ENCODE data around the gene CDNF. TPM values are rescaled to one million over a fixed set of nuclear protein-coding genes. Genes with fewer than 3 reads are reported as not detected.
"Not testable (repeated sequence)": the region's sequence is repeated elsewhere in the genome, so short reads cannot be mapped to it uniquely, and the experiment has no call there.

The CDNF gene
- total RNA-seq, 1 experiment from 2014 or later = 0.34 TPM

DNA sequence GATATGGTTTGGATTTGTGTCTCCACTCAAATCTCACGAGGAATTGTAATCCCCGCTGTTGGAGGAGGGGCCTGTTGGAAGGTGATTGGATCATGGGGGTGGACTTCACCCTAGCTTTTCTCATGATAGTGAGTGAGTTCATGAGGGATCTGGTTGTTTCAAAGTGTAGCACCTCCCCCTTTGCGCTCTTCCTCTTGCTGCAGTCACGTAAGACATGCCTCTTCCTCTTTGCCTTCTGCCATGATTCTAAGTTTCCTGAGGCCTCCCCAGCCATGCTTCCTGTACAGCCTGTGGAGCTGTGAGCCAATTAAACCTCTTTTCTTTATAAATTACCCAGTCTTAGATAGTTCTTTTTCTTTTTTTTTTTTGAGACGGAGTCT, 17.1 kb downstream of the CDNF start:
- H3K27me3 ChIP-seq (replicated peaks; ENCODE audit: insufficient read depth, low read depth, low read length, poor library complexity) = no peaks in the 10 kb centered on the region
- no peak for DNase-seq (ENCODE audit: low spot score)
- no peak overlapping the region for H3K4me3 ChIP-seq (ENCODE audit: low read depth, low read length, poor library complexity, severe bottlenecking)
- intact Hi-C loops (cut with micrococcal nuclease; ENCODE audit: unreplicated experiment) = no loop called here
- TF ChIP-seq, protein P1, sequence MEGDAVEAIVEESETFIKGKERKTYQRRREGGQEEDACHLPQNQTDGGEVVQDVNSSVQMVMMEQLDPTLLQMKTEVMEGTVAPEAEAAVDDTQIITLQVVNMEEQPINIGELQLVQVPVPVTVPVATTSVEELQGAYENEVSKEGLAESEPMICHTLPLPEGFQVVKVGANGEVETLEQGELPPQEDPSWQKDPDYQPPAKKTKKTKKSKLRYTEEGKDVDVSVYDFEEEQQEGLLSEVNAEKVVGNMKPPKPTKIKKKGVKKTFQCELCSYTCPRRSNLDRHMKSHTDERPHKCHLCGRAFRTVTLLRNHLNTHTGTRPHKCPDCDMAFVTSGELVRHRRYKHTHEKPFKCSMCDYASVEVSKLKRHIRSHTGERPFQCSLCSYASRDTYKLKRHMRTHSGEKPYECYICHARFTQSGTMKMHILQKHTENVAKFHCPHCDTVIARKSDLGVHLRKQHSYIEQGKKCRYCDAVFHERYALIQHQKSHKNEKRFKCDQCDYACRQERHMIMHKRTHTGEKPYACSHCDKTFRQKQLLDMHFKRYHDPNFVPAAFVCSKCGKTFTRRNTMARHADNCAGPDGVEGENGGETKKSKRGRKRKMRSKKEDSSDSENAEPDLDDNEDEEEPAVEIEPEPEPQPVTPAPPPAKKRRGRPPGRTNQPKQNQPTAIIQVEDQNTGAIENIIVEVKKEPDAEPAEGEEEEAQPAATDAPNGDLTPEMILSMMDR (conservative IDR thresholded peaks at IDR 0.05; ENCODE audit: low read depth, low read length) = no peak
- no peak for TF ChIP-seq EZH2 (IDR thresholded peaks at IDR 0.05; ENCODE audit: borderline replicate concordance, low read depth, low read length, poor library complexity, severe bottlenecking)
- H3K36me3 ChIP-seq (ENCODE audit: insufficient read depth, low read length, poor library complexity, severe bottlenecking) = no peaks in the 10 kb centered on the region
- CTCF ChIA-PET = no interaction called here
- no peaks in the 10 kb centered on the region for H3K4me1 ChIP-seq (ENCODE audit: insufficient read depth, low read length, poor library complexity, severe bottlenecking)
- BruUV-seq (replicated peaks) = no TSS peak
- no peaks in the 10 kb centered on the region for H3K9me3 ChIP-seq (ENCODE audit: low read depth, low read length, poor library complexity, severe bottlenecking)
- H3K27ac ChIP-seq (ENCODE audit: low read depth, low read length, poor library complexity, severe bottlenecking) = no peak overlapping the region
- POLR2A ChIA-PET (ENCODE audit: low non-redundant PET) = no interaction called here

DNA sequence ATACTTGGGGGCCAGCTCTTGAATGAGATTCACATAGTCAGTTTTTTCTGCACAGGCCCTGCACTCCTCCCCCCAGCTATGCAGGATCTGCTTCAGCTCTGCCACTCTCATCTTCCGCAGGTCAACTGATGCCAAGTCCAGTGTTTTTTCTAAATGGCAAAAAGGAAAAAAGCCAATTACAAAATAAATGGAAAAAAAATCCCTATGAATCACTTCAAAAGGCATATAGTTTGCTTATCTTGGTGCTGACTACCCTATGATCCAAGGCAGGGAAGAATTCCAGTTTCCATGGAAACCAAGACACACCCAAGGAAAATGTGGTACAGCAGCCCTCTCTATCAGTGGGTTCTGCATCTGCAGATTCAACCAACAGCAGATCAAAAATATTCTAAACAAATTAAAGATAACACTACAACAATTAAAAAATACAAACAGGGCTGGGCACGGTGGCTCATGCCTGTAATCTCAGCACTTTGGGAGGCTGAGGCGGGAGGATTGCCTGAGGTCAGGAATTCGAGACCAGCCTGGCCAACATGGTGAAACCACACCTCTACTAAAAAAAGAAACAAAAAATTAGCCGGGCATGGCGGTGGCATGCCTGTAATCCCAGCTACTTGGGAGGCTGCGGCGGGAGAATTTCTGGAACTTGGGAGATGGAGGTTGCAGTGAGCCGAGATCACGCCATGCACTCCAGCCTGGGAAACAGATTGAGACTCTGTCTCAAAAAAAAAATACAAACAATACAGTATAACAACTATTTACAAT, 17.6 kb downstream of the CDNF start:
- DNase-seq (ENCODE audit: low spot score) = no peak
- Histone ChIP-seq H3K36me3 (ENCODE audit: insufficient read depth, low read length, poor library complexity, severe bottlenecking) (no peaks in the 10 kb centered on the region), H3K27ac (ENCODE audit: low read depth, low read length, poor library complexity, severe bottlenecking) (no peak overlapping the region), H3K4me3 (ENCODE audit: low read depth, low read length, poor library complexity, severe bottlenecking) (no peak overlapping the region), H3K27me3 (replicated peaks; ENCODE audit: insufficient read depth, low read depth, low read length, poor library complexity) (no peaks in the 10 kb centered on the region), H3K9me3 (ENCODE audit: low read depth, low read length, poor library complexity, severe bottlenecking) (no peaks in the 10 kb centered on the region), H3K4me1 (ENCODE audit: insufficient read depth, low read length, poor library complexity, severe bottlenecking) (no peaks in the 10 kb centered on the region)
- intact Hi-C loops (cut with micrococcal nuclease; ENCODE audit: unreplicated experiment) = no loop called here
- BruUV-seq (replicated peaks) = no TSS peak
- ChIA-PET CTCF (no interaction called here), POLR2A (ENCODE audit: low non-redundant PET) (no interaction called here)
- TF ChIP-seq, protein P1 (conservative IDR thresholded peaks at IDR 0.05; ENCODE audit: low read depth, low read length) = no peak
- TF ChIP-seq EZH2 (IDR thresholded peaks at IDR 0.05; ENCODE audit: borderline replicate concordance, low read depth, low read length, poor library complexity, severe bottlenecking) = no peak

DNA sequence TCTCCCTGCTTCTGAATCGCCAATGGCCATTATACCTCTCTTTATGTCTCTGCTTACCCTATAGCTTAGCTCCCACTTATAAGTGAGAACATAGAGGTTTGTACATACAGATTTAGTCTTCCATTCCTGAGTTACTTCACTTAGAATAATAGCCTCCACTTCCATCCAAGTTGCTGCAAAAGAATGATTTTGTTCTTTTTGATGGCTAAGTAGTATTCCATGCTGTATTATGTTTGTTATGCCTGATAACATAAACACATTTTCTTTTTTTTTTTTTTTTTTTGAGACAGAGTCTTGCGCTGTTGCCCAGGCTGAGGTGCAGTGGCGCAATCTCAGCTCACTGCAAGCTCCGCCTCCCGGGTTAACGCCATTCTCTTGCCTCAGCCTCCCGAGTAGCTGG, 21.1 kb downstream of the CDNF start:
- BruUV-seq (replicated peaks); H3K27me3 ChIP-seq (replicated peaks; ENCODE audit: insufficient read depth, low read depth, low read length, poor library complexity); H3K36me3 ChIP-seq (ENCODE audit: insufficient read depth, low read length, poor library complexity, severe bottlenecking); H3K9me3 ChIP-seq (ENCODE audit: low read depth, low read length, poor library complexity, severe bottlenecking); H3K27ac ChIP-seq (ENCODE audit: low read depth, low read length, poor library complexity, severe bottlenecking); CTCF ChIA-PET; POLR2A ChIA-PET (ENCODE audit: low non-redundant PET); DNase-seq (ENCODE audit: low spot score); H3K4me3 ChIP-seq (ENCODE audit: low read depth, low read length, poor library complexity, severe bottlenecking); intact Hi-C loops (cut with micrococcal nuclease; ENCODE audit: unreplicated experiment); H3K4me1 ChIP-seq (ENCODE audit: insufficient read depth, low read length, poor library complexity, severe bottlenecking): not testable (repeated sequence)

DNA sequence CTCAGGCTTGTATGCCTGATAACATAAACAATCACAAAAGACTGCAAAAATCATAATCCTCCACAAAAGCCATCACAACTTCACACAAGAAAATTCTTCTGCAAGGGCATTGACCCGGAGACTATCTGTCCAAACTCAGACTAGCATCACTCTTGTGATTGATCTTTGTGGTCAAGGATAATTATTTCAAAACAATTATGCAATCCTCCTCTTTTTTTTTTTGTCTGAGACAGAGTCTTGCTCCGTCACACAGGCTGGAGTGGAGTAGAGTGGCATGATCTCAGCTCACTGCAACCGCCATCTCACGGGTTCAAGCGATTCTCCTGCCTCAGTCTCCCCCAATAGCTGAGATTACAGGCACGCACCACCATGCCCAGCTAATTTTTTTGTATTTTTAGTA, 22.2 kb downstream of the CDNF start:
- Histone ChIP-seq H3K27me3 (replicated peaks; ENCODE audit: insufficient read depth, low read depth, low read length, poor library complexity) (no peaks in the 10 kb centered on the region), H3K4me1 (ENCODE audit: insufficient read depth, low read length, poor library complexity, severe bottlenecking) (no peaks in the 10 kb centered on the region), H3K36me3 (ENCODE audit: insufficient read depth, low read length, poor library complexity, severe bottlenecking) (no peaks in the 10 kb centered on the region), H3K27ac (ENCODE audit: low read depth, low read length, poor library complexity, severe bottlenecking) (no peak overlapping the region), H3K4me3 (ENCODE audit: low read depth, low read length, poor library complexity, severe bottlenecking) (no peak overlapping the region), H3K9me3 (ENCODE audit: low read depth, low read length, poor library complexity, severe bottlenecking) (no peaks in the 10 kb centered on the region)
- no TSS peak for BruUV-seq (replicated peaks)
- ChIA-PET POLR2A (ENCODE audit: low non-redundant PET) (no interaction called here), CTCF (no interaction called here)
- no peak for DNase-seq (ENCODE audit: low spot score)
- intact Hi-C loops (cut with micrococcal nuclease; ENCODE audit: unreplicated experiment) = no loop called here
- TF ChIP-seq EZH2 (IDR thresholded peaks at IDR 0.05; ENCODE audit: borderline replicate concordance, low read depth, low read length, poor library complexity, severe bottlenecking) = no peak
- TF ChIP-seq, protein P1 (conservative IDR thresholded peaks at IDR 0.05; ENCODE audit: low read depth, low read length) = no peak

All from A673 (cell line).